Activated naive CD4-positive, alpha-beta T cell treated with anti-CD3 and anti-CD28 coated beads, Interleukin-2, amount 50 U/mL, for 72 hours (primary cell): ENCODE data around the gene ADGRL3. TPM values are rescaled to one million over a fixed set of nuclear protein-coding genes. Genes with fewer than 3 reads are reported as not detected.
"Not testable (repeated sequence)": the region's sequence is repeated elsewhere in the genome, so short reads cannot be mapped to it uniquely, and the experiment has no call there.

Experiments used
- ATAC-seq, 2 donors: fragments of 150-1000 bp; cut with Tn5 transposase; 2 replicates each; pipeline ENCODE4 v1.10.0; 2021; ENCODE audit warnings: mild to moderate bottlenecking in 2 of 2, moderate library complexity in 2 of 2
- DNase-seq, 2 donors: peaks; one replicate each; pipeline ENCODE4 v3.0.0; 2021 to 2022; ENCODE audit warnings: low spot score in 2 of 2
- H3K27ac Mint-ChIP-seq, 2 donors: one replicate each; pipeline ENCODE4 v1.8.0; 2022; ENCODE audit warnings: mild to moderate bottlenecking in 2 of 2, mixed read lengths in 2 of 2
- H3K36me3 Mint-ChIP-seq, 2 donors: one replicate each; pipeline ENCODE4 v1.8.0; 2022; ENCODE audit warnings: mixed read lengths in 2 of 2
- H3K9me3 Mint-ChIP-seq, 2 donors: one replicate each; pipeline ENCODE4 v1.8.0; 2022; ENCODE audit warnings: mixed read lengths in 2 of 2
- total RNA-seq, 2 donors: library from RNA; stranded (reverse); gene quantifications; one replicate each; pipeline ENCODE4 v1.2.3, GENCODE V29; 2022

Gene ADGRL3
- total RNA-seq, 2 donors from 2014 or later: not detected

DNA sequence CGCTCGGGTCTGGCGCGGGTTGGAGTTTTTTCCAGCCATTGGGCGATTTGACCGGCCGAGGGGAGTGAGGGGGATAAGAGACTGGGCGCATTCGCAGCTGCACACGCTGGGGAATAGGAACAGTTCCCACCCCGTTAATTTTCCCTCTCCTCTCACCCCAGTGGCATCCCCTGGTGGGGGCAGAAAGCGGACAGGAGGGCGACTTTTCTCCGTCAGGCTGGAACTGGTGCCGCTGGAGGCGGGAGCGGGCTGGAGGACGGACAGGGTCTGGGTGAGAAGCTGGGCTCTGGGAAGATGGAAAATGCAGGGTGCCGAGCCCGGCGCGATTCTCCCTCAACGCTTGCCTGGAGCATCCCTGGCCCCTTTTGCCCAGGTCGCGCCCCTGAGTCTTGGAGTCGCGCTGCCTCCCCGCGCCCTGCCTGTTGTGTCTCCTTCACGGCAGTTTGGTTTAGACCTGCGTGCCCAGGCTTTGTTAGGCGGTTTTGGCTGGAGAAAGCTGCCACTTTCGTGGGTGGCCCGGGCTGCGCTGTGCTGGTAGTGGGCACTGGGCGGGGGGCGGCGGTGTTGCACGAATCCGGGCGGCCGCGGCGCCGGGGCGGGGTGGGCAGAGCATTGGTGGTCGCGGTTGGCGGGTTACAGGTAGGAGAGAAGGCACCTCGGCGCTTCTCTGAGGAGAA, 2.0 kb downstream of the ADGRL3 start:
- Mint-ChIP-seq H3K36me3 (peaks cover 9 to 23% of the 10 kb centered on the region in 2 donors), H3K27ac (no peak overlapping the region), H3K9me3 (peaks cover 5 to 8% of the 10 kb centered on the region in 2 donors)
- DNase-seq (no peak), ATAC-seq (no peak)

DNA sequence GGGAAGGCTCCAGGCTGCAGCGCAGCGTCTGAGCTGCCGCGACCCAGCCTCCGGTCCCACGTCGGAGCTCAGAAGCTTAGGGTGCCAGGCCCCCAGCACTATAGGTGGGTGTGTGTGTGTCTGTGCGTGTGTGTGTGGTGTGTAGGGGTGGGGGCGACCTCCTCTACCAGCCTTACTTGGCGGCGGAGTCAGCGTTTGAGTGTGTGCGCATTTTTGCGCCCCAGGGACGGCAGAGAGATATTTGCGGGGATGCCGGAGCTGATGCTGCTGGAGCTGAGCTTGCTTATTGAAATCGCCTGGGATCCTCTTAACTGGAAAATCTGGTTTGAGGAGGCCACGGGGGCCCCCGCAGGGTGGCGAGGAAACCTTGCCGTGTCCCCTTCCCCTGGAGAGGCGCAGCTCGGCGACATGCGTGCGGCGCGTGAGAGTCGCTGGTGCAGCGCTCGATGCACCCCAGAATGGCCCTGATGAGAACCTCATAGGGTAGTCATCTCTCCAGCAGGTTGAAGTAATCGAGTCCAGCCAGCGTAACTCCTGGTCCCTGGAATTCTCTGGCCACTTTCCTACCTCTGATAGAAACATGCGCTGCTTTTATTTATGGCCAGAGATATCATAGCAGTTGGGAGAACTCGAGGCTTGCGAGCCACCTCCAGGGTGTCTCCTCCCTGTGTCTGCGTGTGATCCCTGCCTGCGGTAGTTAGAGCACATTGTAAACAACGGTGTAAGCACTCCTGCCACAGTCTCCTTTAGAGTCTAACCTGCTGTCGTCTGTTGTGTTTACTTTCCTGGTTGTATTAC, 2.7 kb downstream of the ADGRL3 start:
- ATAC-seq (no peak), DNase-seq (no peak)
- Mint-ChIP-seq H3K9me3 (peaks cover 5 to 13% of the 10 kb centered on the region in 2 donors), H3K27ac (no peak overlapping the region), H3K36me3 (peaks cover 9 to 23% of the 10 kb centered on the region in 2 donors)

DNA sequence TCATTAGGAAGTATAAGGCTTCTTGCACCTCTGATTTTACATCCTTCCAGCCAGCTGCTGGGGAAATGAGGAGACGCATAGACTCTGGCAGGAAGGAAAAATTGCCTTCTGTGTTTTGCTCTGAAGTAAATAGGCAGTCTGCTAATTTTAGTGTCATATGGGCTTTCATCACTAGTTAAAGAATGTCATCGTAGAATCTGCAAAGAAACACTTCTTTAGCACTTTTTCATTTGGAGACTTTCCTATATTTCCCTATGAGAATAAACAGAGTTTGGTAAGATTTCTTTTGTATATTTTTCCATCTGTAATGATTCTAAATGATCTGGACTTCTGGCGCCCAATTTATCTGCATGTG, 3.3 kb downstream of the ADGRL3 start:
- DNase-seq: no peak
- H3K36me3 Mint-ChIP-seq: peaks cover 9 to 23% of the 10 kb centered on the region in 2 donors
- H3K27ac Mint-ChIP-seq: no peak overlapping the region
- peaks cover 5 to 14% of the 10 kb centered on the region in 2 donors for H3K9me3 Mint-ChIP-seq
- no peak for ATAC-seq

DNA sequence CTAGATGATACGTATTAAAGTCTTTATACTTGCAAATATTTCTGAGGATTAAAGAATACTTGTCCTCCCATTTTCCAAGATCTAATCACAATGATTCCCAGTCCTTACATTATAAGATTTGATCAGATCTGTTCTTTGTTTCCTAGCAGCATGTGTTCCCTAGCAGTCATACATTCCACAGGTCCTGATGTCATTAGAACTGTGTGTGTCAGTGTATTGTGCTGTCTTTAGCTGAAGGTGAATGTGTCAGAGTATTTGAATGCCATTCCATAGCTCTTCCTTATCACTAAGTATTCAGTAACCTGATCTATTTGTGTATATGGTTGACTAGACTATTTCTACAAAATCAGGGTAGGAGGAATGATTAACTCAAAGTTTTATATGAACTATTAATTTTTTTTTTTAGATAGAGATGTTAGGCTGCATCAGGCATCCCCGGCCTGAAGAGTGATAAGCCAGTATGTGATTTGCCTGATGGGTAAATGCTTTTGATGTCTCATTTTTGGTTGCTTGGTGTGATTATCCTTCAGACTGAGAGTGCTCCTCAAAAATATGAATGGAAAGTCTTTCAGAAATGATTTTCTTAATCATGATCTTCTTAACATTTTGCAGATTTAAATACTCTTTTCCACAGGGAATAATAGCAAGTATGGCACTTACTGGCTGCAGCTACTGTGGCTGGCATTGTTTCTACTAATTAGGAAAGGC, 4.4 kb downstream of the ADGRL3 start:
- no peak overlapping the region for H3K27ac Mint-ChIP-seq

DNA sequence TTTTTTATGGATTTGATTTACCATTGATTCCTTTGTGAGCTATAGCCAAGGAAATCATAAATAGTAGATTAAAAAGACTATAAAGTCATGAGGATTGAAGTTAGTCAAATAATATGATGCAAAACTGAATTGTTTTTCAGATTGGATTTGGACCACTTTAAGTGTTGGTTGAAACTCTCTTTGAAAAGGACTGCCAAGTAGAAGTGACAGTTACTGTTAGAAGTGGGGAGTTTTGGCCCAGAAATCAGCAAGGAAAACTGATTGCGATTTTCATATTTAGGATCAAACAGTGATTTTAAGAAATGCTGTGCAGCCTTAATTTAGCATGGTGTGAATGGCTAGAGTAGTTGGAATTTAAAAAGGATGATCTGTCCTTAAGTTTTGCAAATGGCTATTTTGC, 4.9 kb downstream of the ADGRL3 start:
- no peak overlapping the region for H3K27ac Mint-ChIP-seq
- H3K9me3 Mint-ChIP-seq: peaks cover 5 to 11% of the 10 kb centered on the region in 2 donors
- ATAC-seq (no peak), DNase-seq (no peak)
- H3K36me3 Mint-ChIP-seq: peaks cover 9 to 17% of the 10 kb centered on the region in 2 donors

More for the DNA sequence above, 4.4 kb downstream of the ADGRL3 start:
- Mint-ChIP-seq H3K9me3 (peaks cover 5 to 13% of the 10 kb centered on the region in 2 donors), H3K36me3 (peaks cover 9 to 21% of the 10 kb centered on the region in 2 donors)
- DNase-seq (no peak), ATAC-seq (no peak)

DNA sequence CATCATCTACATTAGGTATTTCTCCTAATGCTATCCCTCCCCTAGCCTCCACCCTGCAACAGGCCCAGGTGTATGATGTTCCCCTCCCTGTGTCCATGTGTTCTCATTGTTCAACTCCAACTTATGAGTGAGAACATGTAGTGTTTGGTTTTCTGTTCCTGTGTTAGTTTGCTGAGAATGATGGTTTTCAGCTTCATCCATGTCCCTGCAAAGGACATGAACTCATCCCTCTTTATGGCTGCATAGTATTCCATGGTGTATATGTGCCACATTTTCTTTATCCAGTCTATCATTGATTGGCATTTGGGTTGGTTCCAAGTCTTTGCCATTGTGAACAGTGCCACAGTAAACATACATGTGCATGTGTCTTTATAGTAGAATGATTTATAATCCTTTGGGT, 7.0 kb downstream of the ADGRL3 start:
- Mint-ChIP-seq H3K36me3 (peaks cover 0 to 14% of the 10 kb centered on the region in 2 donors), H3K9me3 (peaks cover 5 to 19% of the 10 kb centered on the region in 2 donors)
- not testable (repeated sequence) for DNase-seq, ATAC-seq, H3K27ac Mint-ChIP-seq

DNA sequence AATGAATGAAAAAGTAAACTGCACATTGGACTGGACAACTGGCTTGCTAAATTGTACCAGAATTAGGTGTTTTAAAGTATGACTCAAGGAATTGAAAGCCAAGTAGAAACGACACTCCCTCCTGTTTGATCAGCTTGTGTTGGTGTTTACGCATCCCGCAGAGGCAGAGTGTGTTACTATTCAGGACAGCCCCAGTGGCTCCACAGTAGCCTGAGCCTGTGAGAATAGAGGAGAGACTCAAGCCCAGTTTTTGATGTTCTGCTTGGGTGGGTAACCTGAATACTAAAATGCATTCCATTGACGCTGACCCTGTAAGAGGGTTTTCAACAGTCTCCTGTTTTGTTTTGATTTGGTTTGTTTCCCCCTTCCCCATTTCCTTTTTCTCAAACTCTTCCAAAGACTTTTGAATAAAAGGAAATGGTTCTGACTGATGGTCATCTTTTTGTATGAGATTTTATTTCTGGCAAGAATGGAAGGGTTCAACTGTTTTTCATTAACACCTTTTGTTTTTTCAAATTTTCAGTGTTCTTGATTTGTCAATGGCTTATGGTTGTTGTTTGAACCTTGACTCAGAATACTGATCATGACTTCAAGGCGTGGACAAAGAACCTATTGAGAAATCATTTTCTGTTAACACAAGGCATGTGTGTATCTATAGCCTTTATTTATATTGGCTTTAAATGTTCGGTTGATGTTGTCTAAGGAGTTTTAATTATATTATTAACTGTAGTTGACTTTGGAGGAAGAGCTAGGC, 10.2 kb downstream of the ADGRL3 start:
- H3K36me3 Mint-ChIP-seq: peaks cover 0 to 5% of the 10 kb centered on the region in 2 donors
- peaks cover 8 to 19% of the 10 kb centered on the region in 2 donors for H3K9me3 Mint-ChIP-seq
- H3K27ac Mint-ChIP-seq: no peak overlapping the region
- no peak for ATAC-seq
- no peak for DNase-seq

DNA sequence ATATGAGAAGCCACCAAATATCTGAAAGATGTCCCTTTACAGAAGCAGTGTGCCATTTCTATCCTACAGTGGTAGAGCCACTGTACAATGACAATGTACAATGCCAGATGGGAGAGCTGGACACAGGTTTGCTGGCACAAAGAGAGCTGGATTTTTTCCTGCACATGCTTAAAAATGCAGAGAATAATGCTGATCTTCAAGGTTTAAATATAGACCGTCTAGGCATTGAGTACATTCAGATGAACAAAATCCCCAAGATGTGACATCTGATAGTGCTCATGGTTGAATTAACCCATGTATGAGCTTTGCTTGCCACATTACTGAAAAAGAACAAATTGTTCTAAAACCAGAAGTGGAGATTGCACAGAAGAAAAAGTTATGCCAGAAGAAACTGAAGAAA, 11.7 kb downstream of the ADGRL3 start:
- no peak for DNase-seq
- no peak for ATAC-seq
- no peak overlapping the region for H3K27ac Mint-ChIP-seq
- peaks cover 4 to 15% of the 10 kb centered on the region in 2 donors for H3K9me3 Mint-ChIP-seq
- peaks cover 0 to 5% of the 10 kb centered on the region in 2 donors for H3K36me3 Mint-ChIP-seq

DNA sequence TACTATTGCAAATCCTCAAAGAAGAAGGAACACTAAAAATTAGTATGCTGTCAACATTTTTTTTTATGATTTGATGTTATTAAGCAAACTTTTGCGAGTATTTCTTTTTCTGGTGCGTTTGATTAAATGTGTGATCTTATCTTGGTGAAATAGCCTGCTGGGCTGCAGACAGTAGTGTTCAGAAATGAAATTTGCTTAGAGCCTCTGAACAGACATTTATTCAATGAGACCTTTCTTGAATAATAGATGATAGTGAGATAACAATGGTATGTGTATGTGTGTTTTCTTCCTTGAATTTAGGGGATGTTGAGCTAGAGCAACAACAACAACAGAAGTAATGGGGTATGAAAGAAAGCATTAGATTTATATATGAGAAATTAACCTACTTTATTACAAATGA, 12.7 kb downstream of the ADGRL3 start:
- ATAC-seq (no peak), DNase-seq (no peak)
- Mint-ChIP-seq H3K27ac (no peak overlapping the region), H3K9me3 (peaks cover 4 to 11% of the 10 kb centered on the region in 2 donors), H3K36me3 (peaks cover 0 to 5% of the 10 kb centered on the region in 2 donors)

DNA sequence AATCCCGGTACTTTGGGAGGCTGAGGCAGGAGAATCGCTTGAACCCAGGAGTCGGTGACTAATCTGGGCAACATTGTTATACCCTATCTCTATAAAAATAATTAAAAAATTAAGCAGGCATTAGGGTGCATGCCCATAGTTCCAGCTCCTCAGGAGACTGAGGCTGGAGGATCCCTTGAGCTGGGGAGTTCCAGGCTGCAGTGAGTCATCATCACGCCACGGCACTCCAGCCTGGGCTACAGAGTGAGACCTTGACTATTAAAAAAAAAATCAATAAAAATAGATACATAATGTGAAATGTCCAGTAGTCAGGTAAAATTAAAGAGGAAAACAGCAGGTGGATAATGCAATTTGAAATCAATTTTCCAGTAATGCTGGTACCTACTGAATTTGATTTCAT, 14.6 kb downstream of the ADGRL3 start:
- Mint-ChIP-seq H3K9me3 (peaks cover 6 to 8% of the 10 kb centered on the region in 2 donors), H3K36me3 (peaks cover 0 to 5% of the 10 kb centered on the region in 2 donors), H3K27ac (no peak overlapping the region)
- ATAC-seq (no peak), DNase-seq (no peak)

DNA sequence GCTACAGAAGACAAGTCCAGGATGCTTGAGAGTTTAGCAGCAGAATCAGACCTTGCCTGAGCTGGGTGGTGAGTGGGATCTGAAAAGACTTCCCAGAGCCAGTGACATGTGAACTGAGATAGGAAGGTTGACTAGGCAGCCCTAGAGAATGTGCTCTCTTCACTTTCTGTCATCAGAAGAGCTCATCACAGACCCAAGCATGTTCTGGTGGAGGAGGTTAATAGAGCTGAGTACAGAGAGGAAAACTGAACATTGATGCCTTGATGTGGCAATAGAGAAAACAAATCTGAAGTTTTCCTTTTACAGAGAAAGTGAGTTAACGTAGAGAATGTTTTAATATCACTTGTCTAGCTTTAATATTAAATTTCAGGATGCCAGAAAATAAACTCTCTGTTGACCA, 17.1 kb downstream of the ADGRL3 start:
- H3K27ac Mint-ChIP-seq: no peak overlapping the region
- H3K36me3 Mint-ChIP-seq: no peaks in the 10 kb centered on the region
- no peak for DNase-seq
- peaks cover 0 to 7% of the 10 kb centered on the region in 2 donors for H3K9me3 Mint-ChIP-seq
- ATAC-seq: no peak

DNA sequence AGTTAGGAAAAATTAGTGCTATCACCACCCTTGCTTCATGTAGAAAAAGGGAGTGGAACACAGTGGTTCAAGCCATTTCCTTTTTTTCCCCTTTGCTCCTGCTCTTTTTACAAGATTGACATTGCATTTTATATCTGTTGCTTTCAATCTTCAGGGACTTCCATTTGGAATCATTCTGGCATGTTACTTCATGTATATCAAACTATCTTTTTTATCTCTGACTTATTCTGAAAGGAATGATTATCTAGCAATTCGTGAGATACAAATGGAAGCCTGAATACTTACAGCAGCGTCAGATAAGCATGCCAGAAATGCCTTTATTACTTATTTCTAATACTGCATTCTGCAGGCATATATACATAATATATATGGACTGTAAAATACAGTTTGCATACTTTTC, 20.4 kb downstream of the ADGRL3 start:
- ATAC-seq: no peak
- Mint-ChIP-seq H3K27ac (no peak overlapping the region), H3K36me3 (no peaks in the 10 kb centered on the region), H3K9me3 (peaks cover under 1 to 3% of the 10 kb centered on the region in 2 donors)
- no peak for DNase-seq

DNA sequence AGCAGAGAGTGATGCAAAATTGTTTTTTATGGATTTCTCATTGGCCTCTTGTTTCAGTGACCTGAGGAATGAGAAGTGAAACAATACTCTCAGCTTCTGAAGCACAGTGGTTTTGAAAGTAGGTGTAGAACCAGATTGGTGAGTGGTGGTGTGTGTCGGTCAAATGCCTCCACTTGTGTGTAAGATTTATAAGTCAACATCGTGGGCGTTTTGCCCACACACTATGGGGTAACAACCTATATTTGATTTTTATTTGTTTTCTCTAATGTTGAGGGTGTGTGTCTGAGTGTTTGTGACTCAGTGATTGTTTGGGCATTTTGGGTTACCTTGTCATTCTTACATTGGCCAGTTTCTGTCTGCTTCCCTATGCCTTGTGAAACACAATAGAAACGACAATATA, 23.3 kb downstream of the ADGRL3 start:
- ATAC-seq (no peak), DNase-seq (no peak)
- Mint-ChIP-seq H3K9me3 (peaks cover 3 to 4% of the 10 kb centered on the region in 2 donors), H3K27ac (no peak overlapping the region), H3K36me3 (no peaks in the 10 kb centered on the region)

DNA sequence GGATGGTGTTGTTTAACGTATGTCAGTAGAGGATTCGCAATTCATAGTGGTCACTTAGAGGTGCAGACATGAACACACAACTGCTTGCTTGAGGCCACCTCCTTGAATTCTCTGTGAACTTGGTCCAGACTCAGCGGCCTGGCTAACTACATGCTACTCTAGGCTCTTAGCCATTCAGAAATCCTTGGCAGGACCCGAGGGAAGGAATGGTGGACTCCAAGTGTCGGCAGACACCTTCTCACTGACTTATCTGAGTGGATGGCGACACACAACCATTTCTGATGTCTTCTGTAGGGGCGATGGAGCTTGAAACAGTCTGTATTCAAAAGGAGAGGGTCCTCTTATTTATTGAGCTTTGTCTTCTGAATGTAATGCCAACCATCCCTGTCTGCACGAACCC, 24.4 kb downstream of the ADGRL3 start:
- peaks cover 2 to 4% of the 10 kb centered on the region in 2 donors for H3K9me3 Mint-ChIP-seq
- ATAC-seq (no peak), DNase-seq (no peak)
- H3K27ac Mint-ChIP-seq: no peak overlapping the region
- H3K36me3 Mint-ChIP-seq: no peaks in the 10 kb centered on the region

DNA sequence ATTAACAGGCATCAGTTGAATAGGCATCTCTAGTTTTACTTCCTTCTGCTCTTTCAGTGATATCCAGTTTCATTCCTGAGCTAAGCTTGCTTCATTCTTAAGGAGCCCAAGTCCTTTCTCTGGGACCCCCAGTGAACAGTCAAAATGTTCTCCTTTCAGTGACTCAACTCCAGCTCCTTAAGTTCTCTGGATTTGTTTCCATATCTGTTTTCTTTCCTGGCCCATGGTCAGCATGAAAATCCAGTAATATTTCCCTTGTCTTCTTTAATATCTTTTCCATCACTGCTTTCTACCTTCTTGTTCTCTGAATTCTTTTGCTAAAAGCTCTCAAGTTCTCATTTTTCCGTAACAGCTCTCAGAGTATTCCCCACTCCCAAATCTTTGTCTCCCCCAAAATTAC, 25.5 kb downstream of the ADGRL3 start:
- no peak for ATAC-seq
- no peaks in the 10 kb centered on the region for H3K36me3 Mint-ChIP-seq
- no peak overlapping the region for H3K27ac Mint-ChIP-seq
- no peak for DNase-seq
- H3K9me3 Mint-ChIP-seq: peaks cover 0 to 4% of the 10 kb centered on the region in 2 donors

DNA sequence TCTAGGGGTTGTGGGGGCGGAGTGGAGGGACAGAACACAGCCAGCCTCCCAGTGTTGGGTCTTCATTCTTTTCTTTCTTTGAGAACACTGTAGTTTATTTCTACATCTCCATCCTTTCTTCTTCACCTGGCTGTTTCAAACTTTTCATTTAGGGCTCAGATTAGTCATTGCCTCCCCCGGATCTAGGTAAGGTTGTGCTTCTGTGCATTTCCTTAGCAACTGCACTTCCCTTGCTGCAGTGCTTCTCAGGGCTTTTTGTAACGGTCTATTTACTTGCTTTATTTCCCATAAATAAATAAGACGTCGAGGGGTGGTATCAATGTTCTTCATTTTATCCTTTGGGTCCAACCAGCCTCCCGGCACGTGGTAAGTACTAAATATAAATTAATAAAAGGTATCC, 31.3 kb downstream of the ADGRL3 start:
- Mint-ChIP-seq H3K27ac (no peak overlapping the region), H3K9me3 (peaks cover 16 to 17% of the 10 kb centered on the region in 2 donors), H3K36me3 (no peaks in the 10 kb centered on the region)
- no peak for ATAC-seq
- DNase-seq: no peak
